ENCODE measurements around the gene MAN1A2.
"Not testable (repeated sequence)": the region's sequence is repeated elsewhere in the genome, so short reads cannot be mapped to it uniquely, and the experiment has no call there.

The MAN1A2 gene

DNA sequence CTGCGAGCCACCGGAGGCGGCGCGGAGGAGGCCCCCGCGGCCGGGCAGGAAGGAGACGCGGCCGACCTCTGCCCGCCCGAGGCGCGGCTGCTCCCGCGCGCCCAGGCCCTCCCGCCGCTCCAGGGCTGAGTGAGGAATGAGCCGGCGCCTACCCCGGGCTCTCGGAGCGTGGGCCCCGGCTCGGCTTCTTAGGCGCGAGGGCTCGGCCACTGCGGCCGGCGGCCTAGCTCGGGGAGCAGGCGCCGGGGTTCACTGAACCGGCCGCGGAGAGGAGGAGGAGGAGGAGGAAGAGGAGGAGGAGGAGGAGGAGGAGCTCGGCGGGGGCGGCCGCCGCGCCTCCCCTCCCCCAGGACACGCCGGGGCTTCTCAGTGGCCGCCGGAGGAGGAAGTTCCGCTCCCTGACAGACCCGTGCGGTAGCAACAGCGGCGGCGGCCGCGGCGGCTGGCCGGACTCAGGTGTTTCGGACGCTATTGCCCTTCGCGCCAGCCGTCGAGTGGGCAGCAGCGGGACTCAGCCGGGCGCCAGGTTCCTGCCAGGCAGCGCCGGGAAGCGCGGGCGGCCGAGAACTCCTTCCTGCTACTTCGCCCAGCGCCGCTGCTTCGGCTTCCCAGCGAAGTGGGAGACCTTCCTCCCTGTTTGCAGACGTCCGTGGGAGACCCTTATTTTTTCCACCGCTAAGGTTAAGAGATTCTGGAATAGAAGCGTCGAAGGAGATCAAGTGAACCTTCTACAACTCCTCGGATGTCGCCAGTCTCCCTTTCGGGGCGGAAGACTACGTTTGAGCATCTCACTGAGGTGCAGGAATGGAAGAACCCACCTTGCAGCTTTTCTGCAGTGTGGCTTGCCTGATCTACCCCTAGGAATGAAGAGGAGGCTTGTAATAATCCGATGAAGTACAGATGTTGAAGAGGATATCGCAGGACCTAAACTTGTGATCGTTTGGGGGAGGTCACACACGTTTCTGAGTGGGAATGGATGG is at the start of gene MAN1A2:
TSS of gene MAN1A2 (plus strand) at position 404 of the 980 bp plus-strand sequence. CDS start 735 bp downstream, outside the sequence.
- DNase-seq, result peak; percentile 79

DNA sequence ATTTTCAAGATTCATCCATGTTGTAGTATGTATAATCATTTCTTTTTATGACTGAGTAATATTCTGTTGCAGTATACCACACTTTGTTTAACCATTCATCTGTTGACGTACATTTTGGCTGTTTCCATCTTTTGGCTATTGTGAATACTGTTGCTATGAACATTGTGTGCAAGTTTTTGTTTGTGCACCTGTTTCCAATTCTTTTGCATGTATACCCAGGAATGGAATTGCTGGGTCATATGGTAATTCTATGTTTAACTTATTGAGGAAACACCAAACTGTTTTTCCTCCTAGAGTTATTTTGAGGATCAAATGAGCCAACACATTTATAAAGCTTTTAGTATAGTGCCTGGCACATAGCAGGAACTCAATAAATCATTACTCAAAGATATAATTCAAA is 49.2 kb upstream of the MAN1A2 start:
- no peak for DNase-seq

DNA sequence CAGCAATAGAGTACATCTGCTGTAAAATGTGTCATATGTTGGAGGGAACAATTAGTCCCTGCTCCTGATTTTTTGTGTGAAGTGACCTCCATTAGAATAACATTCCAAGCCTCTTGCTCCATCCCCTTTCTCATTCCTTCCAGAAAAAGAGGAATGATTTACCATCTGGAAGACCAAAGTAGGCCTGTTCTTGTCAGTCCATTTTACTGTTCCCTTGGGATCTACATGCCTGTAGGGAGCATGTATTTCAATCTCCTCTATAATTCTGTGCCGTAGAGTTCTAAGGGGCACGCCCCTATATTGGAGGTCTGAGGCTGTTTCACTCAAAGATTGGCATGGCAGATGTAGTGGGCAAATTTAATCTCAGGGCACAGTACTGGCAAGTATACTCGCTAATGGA is 48.8 kb upstream of the MAN1A2 start:
- no peak for DNase-seq

DNA sequence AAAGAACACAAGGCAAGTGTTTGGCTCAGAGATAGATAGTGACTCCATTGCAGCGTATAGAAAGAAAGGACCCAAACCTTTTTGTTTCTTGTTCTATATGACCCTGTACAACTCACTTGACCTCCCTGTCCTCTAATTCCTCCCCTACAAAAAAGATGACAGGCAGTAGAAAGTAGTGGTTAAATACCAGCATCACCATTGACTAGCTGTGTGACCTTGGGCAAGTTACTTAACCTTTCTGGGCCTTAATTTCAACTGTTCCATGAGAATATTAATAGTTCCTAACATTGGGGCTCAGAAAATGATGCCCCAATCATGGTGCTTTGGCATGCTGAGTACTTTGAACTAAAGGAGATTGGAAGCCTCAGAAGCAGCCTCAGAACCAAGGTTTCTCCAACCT is 46.7 kb upstream of the MAN1A2 start:
- DNase-seq, result no peak

DNA sequence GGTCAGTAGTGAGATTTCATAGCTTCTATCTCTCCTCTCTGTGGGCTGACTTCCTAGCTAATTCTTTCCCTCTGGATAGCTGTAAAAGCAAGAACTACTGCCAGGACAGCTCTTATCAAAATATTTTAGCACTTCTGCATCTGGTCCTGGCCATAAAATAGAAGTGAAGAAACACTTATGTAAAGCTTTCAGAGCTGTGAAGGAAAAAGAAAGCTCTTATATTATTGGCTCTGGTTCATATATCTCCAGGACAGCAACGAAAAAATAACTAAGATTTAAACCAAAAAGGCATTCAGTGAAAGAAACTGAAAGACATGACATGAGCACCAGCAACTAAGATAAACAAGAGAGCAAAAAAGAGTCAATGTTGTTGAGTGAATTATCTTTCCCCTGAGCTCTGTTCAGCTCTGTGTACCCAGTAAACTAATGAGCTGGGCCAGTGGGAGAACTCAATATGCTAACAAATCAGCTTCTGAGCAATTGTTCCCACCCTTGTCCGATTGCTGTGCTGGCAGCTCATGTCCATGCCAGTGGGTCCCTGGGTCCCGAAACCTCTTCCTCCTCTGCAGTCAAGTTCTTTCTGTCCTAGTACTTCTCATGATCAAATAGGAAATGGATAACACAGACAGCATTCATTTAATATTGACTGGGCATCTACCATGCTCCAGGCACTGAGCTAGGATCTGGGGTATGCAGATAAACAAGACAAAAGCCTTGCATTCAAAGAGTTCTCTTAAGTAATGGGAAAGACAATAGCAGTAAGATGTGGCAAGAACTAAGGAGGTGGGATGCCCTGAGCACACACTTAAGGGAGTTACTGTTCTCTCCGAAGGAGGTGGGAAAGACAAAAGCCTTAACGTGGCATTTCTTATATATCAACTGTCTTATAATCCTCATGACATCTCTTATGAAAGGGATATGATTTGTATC is 45.3 kb upstream of the MAN1A2 start:
- no peak for DNase-seq

DNA sequence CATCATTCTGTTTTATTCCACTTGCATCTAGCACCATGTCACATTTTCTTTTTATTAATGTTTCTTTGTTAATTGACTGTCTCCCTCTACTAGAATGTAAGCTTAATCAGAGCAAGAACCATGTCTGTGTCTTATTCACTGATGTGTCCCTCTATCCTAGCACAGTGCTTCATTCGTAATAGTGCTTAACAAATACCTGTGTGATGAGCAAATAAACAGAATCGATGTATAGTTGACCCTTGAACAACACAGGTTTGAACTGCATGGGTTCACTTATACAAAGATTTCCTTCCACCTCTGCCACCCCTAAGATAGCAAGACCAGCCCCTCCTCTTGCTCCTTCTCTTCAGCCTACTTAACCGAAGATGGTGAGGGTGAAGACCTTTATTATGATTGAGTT is 42.9 kb upstream of the MAN1A2 start:
- no peak for DNase-seq

DNA sequence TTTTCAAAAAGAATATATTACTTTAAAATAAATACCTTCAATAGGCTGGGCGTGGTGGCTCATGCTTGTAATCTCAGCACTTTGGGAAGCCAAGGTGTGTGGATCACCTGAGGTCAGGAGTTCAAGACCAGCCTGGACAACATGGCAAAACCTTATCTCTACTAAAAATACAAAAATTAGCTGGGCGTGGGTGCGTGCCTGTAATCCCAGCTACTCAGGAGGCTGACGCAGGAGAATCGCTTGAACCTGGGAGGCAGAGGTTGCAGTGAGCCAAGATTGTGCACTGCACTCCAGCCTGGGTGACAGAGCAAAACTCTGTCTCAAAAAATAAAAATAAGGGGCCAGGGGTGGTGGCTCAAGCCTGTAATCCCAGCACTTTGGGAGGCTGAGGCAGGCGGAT is 41.2 kb upstream of the MAN1A2 start:
- not testable (repeated sequence) for DNase-seq

DNA sequence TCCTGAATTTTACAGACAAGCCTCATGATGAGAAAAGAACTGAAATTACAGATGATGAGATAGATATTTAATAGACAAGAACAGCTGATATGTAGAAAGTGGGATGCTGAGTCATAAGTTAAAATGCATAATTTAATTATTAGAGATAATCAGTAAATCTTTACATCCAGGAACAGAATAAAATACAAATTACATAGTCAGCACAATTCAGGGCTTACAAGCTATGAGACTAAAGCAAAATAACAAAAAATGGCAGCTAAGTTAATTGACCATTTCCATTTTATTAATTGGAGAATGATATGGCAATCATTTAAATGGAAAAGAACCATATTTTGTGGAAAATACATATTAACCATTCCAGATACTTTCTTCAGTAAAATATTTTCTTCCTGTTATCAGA is 40.2 kb upstream of the MAN1A2 start:
- DNase-seq, result no peak

DNA sequence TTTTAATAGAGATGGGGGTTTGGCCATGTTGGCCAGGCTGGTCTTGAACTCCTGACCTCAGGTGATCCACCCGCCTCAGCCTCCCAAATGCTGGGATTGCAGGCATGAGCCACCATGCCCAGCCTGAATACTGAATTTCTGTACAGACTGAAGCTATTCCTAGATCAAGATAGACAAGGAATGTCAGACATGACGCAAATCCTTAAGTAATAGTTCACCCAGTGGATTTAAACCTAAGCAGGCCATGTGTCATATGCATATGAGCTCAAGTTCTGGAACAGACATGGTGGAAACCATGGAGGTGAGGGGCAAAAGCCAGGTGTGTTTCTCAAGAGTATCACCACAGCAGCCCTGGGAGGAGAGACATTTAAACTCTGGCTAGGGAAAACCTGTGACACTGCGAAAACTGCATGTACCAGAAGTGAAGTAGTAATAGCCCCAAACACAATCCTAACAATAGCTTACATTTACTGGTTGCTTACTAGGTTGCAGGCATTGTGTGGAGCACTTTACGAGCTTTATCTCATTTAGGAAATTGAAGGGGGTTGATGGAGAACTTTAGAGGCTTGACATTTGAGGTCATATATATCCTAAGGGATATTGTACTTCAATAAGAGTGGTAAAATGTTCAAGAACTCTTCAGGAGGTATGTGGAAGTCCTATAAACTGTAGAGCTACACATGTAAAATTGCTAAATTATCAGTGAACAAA is 31.7 kb upstream of the MAN1A2 start:
- no peak for DNase-seq

DNA sequence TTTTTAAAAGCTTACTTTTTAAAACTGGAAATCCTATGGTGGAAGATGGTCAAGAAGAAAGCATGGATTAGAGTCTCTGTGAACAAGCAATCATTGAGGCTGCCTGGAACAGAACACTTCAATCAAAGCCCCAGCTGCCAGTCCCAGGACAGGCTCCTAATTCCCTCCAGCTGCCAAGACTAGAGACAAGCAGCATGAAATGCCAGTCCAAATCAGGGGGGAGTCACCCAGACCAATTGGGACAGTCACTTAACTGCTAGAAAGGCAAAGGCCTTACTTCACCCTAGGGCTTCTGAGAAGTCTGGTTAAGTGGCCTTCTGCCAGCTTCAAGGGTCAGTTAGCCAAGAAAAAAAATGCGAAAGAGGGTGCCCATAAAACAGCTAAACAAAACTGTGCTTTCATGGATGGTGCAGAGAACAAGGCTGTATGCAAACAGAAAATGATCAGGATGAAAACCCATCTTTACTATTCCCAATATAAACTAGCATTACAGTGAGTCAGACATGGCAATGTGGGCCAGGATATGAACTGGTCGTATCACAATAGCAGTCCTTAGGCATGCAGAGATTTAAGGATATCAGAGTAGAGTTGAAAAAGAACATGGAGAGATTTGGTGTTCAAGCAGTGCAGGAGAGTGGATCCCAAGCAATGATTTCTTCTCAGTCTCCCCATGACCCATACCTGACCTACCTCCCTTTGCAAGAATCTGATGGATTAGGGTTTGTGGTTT is 31.0 kb upstream of the MAN1A2 start:
- no peak for DNase-seq

DNA sequence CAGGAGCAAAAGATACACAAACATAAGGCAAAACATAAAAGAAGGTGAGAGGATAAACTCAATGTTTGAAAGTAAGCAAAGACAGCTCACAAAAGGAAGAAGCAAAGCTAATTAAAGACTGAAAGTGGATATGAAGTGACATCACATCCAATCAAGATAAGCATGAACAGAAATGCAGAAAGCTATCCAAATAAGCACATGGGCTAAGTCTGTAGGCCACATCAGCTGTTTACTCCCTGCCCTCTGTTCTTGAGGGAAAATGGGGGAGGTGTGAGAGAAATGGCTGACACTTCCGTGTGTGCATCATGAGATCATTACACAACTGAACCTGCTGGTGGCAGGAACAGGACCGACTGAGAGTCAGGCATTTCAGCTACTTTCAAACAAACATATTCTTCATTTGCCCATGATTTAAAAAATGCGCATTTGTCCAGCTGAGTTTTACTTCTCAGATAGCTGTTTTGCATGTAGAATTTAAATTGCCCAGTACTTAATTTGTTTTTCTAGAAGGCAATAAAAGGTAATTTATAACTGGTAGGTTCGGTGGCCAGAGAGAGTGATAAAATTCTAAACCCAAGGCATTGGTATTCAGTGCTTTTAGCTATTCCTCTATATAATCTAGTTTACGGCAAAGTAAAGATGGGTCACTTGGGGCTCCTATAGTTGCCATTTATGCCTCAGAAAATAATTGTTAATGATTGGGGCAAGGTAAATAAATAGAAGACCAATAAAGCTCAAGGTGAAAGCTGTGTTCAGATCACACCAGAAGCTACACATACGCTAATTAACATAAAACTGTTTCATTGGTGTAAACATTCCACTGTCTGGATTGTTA is 27.2 kb upstream of the MAN1A2 start:
- peak; percentile 50 for DNase-seq

DNA sequence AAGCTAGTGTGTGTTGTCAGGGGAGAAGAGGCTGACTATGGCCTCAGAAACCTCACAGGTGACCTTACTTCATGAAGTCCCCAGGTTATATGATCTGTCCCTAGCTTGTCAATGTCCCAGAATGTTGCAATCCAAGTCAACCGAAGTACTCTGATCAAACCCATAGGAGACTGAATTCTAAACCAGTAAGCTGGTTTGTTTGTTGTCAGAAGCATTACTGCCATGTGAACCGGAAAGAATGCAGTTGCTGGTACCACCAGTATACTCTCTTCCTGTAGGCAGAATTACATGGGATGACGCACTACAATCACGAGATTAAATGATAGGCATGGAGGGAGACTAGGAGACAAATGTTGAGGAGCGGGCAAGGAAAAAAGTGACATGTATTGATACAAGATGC is 26.1 kb upstream of the MAN1A2 start:
- DNase-seq, result no peak

DNA sequence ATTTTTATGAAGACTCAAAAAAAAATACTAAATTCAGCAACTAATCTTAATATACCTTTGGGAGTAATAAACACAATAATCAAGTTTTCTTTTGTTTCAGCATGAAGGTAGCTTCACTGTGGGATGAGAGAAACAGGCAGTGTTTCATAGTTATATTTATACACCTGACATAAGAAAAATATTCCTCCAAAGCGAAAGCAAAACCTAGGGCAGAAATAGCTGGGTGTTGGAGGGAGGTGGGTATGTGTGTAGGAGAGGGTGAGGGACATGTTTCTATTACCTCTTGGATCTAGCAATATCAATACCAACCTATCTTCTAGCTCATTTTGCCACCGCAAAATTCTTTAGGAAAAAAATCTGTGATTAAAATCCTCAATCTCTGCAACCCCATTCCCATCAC is 24.9 kb upstream of the MAN1A2 start:
- DNase-seq, result no peak

DNA sequence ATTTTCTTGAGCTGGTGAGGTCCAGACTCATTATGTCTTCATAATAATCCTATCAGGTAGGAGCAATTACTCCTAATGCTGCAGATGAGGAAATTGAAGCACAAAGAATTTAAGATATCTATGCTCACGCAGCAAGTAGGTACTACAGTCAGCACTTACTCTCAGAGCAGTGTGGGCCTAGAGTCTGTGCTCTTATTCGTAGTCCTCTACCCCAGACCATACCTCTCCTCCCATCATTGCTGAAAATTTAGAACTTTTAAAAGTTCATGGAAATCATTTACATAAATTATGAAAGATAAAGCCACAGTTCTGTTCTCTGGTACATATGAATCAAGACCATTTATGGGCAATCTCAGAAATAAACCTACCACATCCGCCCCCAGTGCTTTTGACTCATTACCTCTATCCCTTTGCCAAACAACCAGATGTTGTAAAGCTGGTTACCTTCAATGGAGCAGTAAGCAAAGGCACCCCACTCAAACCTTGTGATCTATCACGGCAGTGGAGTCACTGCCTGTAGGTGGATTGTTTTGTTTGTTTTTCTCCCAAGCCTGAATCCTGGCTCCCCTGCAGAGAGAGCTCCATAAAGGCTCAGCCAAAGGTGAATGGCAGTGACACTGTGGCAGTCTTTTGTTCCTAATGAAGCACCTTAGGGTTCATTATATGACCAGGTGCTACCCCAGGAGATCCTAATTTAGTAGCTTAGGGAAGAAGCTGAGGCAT is 20.9 kb upstream of the MAN1A2 start:
- DNase-seq, result peak; percentile 32

DNA sequence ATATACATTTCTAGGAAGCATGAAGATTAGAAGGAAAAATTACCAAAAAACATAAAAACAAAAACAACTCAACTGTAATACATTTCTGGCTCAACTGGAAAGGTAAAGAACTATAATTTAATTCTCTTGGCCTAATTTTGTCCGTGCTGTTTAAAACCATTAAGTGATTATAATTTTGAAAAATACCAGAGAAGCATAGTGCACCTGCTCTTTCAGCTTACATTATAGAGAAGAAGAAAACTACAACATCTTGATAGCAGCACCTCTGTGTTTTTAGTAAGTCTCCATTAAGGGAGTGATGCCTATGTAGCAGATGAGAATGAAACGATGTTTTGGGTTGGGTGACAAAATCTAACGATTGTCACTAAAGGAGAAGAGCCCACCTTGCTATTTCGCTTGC is 19.3 kb upstream of the MAN1A2 start:
- DNase-seq, result no peak

DNA sequence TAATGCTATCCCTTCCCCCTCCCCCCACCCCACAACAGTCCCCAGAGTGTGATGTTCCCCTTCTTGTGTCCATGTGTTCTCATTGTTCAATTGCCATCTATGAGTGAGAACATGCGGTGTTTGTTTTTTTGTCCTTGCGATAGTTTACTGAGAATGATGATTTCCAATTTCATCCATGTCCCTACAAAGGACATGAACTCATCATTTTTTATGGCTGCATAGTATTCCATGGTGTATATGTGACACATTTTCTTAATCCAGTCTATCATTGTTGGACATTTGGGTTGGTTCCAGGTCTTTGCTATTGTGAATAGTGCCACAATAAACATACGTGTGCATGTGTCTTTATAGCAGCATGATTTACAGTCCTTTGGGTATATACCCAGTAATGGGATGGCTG is 14.6 kb upstream of the MAN1A2 start:
- not testable (repeated sequence) for DNase-seq

DNA sequence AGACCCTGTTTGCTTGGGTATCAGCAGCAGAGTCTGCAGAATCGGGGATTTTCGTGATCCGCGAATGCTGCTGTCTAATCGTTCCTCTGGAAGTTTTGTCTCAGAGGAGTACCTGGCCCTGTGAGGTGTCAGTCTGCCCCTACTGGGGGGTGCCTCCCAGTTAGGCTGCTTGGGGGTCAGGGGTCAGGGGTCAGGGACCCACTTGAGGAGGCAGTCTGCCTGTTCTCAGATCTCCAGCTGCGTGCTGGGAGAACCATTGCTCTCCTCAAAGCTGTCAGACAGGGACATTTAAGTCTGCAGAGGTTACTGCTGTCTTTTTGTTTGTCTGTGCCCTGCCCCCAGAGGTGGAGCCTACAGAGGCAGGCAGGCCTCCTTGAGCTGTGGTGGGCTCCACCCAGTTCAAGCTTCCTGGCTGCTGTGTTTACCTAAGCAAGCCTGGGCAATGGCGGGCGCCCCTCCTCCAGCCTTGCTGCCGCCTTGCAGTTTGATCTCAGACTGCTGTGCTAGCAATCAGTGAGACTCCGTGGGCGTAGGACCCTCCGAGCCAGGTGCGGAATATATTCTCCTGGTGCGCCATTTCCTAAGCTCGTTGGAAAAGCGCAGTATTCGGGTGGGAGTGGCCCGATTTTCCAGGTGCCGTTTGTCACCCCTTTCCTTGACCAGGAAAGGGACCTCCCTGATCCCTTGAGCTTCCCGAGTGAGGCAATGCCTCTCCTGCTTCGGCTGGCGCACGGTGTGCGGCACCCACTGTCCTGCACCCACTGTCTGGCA is 9.2 kb upstream of the MAN1A2 start:
- DNase-seq, result not testable (repeated sequence)

DNA sequence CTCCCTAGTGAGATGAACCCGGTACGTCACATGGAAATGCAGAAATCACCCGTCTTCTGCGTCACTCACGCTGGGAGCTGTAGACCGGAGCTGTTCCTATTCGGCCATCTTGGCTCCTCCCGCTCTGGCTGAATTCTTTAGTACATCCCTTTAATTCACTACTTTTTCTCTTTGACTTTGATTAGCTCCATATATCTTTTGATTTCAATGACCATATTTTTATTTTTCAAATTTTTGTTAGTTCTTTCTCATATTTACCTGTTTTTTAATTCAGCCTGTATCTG is 8.7 kb upstream of the MAN1A2 start:
- not testable (repeated sequence) for DNase-seq

DNA sequence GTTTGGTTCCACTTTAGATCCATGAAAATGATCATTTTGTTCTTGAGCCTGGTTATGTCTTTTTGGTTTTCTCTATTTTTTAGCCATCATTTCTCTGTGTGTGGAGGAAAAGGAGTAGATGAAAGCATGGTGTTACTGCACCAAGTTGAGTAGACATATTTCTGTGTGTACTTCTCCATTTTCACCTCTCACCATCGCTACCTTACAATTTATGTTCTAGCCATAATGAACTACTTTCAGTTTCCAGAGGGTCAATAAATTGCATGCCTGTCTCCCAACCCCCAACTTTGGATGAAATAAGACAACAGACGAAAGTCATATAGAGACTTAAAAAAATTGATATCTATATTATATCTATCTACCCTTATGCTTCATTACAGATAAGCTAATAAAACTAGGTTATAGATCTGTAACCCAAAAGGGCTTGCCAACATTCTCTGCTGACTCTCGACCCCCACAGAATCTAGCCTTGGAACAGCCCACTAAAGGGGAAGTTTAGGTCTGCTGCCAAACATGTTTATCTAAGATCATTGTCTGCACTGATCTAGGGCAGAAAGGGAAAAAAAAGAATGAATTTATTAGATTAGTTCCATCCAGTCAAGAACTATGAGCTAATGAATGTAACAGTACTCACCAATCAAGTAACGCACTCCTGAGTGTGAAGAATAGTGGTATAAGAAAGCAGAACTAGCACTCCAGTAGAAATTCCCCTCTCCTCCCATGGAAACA is 7.5 kb upstream of the MAN1A2 start:
- no peak for DNase-seq

Data from EL (cell line).